Lower lobe of right lung (tissue), 2 donors: ENCODE results near the gene CTNND1. TPM values are rescaled to one million over a fixed set of nuclear protein-coding genes. Genes with fewer than 3 reads are reported as not detected.
"Not testable (repeated sequence)": the region's sequence is repeated elsewhere in the genome, so short reads cannot be mapped to it uniquely, and the experiment has no call there.

Source experiments
- ATAC-seq, 2 donors: fragments of 200-7000 bp; cut with Tn5 transposase; one replicate each; pipeline ENCODE4 v1.9.1; 2020 to 2022; ENCODE audit warnings: mild to moderate bottlenecking in 2 of 2, moderate library complexity in 2 of 2
- DNase-seq: peaks from one replicate; pipeline ENCODE4 v3.0.0-alpha.2; 2020
- H3K27ac ChIP-seq: fragments of 200-600 bp; one replicate; pipeline ENCODE4 v1.8.0; 2022
- H3K27me3 ChIP-seq: fragments of 200-600 bp; one replicate; pipeline ENCODE4 v1.8.0; 2022; ENCODE audit warnings: low read depth
- H3K36me3 ChIP-seq: fragments of 200-600 bp; one replicate; pipeline ENCODE4 v1.8.0; 2022; ENCODE audit warnings: mild to moderate bottlenecking
- H3K4me1 ChIP-seq: fragments of 200-600 bp; one replicate; pipeline ENCODE4 v1.8.0; 2022
- H3K4me3 ChIP-seq: fragments of 200-600 bp; one replicate; pipeline ENCODE4 v1.8.0; 2022; ENCODE audit warnings: mild to moderate bottlenecking
- H3K9me3 ChIP-seq: fragments of 200-600 bp; one replicate; pipeline ENCODE4 v1.8.0; 2022
- intact Hi-C: fragments of 100-400 bp; cut with DNase I; formaldehyde crosslinking; loops from one replicate; pipeline ENCODE4 v1.11.0; 2022
- long read RNA-seq: library from polyadenylated mRNA; unstranded; transcript quantifications from one replicate; pipeline ENCODE4 v2.0.0, GENCODE V29; 2021
- total RNA-seq: library from RNA; stranded (reverse); fragmentation: NEBNext Ultra II Directional; extraction: Animal tissue kit (Norgen Biotek cat#: 25700); gene quantifications from one replicate; pipeline ENCODE4 v1.2.1, GENCODE V29; 2021
- TF ChIP-seq, protein P1 (sequence below): fragments of 200-600 bp; IDR thresholded peaks from one replicate; pipeline ENCODE4 v1.8.0; 2022; ENCODE audit warnings: antibody characterized with exemption, mild to moderate bottlenecking
- donor health status: DM: no; HTN: yes; CAD: no; lungs with severe emphysema.

CTNND1 gene, protein sequence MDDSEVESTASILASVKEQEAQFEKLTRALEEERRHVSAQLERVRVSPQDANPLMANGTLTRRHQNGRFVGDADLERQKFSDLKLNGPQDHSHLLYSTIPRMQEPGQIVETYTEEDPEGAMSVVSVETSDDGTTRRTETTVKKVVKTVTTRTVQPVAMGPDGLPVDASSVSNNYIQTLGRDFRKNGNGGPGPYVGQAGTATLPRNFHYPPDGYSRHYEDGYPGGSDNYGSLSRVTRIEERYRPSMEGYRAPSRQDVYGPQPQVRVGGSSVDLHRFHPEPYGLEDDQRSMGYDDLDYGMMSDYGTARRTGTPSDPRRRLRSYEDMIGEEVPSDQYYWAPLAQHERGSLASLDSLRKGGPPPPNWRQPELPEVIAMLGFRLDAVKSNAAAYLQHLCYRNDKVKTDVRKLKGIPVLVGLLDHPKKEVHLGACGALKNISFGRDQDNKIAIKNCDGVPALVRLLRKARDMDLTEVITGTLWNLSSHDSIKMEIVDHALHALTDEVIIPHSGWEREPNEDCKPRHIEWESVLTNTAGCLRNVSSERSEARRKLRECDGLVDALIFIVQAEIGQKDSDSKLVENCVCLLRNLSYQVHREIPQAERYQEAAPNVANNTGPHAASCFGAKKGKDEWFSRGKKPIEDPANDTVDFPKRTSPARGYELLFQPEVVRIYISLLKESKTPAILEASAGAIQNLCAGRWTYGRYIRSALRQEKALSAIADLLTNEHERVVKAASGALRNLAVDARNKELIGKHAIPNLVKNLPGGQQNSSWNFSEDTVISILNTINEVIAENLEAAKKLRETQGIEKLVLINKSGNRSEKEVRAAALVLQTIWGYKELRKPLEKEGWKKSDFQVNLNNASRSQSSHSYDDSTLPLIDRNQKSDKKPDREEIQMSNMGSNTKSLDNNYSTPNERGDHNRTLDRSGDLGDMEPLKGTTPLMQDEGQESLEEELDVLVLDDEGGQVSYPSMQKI
- total RNA-seq, result 226 TPM
- long read RNA-seq, full-length matches to known transcripts, result 44 of 114 reads
- long read RNA-seq, partial matches to known transcripts, result 18 of 114 reads
- long read RNA-seq, other reads (novel, unspliced or antisense), result 52 of 114 reads

DNA sequence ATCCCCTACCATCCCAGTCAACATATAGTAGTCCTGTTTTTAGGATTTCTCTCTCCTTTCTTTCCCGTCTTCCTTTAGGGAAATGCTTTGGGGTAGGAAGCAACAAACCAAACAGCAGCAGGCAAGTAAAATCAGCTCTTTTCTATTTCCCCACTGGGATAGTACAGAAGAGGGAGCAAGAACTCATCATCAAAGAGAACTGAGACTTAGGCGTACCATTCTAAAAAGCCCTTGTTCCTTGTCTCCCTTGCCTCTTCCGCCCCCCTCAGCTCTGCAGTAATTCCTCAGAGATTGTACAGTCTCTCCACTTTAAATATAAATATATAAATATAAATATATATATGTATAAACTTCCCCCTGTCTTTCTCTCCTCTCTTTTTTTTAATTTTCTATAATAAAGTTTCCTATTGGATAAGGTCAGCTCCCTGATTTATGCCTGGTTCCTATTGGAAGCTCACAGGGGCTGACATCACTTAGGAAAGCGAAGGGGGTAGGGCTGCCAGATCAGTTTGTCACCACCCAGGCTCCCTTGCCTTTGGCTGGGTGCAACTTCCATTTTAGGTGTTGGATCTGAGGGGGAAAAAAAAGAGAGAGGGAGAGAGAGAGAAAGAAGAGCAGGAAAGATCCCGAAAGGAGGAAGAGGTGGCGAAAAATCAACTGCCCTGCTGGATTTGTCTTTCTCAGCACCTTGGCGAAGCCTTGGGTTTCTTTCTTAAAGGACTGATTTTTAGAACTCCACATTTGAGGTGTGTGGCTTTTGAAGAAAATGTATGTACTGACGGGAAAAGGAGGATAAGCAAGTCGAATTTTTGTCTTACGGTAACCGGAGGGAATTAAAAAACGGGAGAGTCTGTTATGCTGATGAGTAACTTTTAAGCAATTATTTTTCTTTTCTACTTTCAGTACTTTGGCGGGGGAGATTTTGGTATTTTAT is at the start of gene CTNND1:
TSS of gene CTNND1 (plus strand) at position 502 of the 934 bp plus-strand sequence. CDS start 29,677 bp downstream, outside the sequence.
- TF ChIP-seq, protein P1, sequence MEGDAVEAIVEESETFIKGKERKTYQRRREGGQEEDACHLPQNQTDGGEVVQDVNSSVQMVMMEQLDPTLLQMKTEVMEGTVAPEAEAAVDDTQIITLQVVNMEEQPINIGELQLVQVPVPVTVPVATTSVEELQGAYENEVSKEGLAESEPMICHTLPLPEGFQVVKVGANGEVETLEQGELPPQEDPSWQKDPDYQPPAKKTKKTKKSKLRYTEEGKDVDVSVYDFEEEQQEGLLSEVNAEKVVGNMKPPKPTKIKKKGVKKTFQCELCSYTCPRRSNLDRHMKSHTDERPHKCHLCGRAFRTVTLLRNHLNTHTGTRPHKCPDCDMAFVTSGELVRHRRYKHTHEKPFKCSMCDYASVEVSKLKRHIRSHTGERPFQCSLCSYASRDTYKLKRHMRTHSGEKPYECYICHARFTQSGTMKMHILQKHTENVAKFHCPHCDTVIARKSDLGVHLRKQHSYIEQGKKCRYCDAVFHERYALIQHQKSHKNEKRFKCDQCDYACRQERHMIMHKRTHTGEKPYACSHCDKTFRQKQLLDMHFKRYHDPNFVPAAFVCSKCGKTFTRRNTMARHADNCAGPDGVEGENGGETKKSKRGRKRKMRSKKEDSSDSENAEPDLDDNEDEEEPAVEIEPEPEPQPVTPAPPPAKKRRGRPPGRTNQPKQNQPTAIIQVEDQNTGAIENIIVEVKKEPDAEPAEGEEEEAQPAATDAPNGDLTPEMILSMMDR, result no peak
- no peaks in the 10 kb centered on the region for H3K36me3 ChIP-seq
- H3K27ac ChIP-seq, result peak within 1 kb of the TSS; percentile 87
- H3K27me3 ChIP-seq, result no peaks in the 10 kb centered on the region
- H3K9me3 ChIP-seq, result no peaks in the 10 kb centered on the region
- intact Hi-C loops, result loop anchor here (5.0 kb wide), 1 partner anchor 41 kb away; no protein-coding TSS in a partner anchor
- peak; percentile 83 for DNase-seq
- H3K4me3 ChIP-seq, result peak within 1 kb of the TSS; percentile 63
- H3K4me1 ChIP-seq, result peaks cover 32% of the 10 kb centered on the region
- ATAC-seq, result peak; percentile 99

- Histone ChIP-seq H3K4me3 (peak within 1 kb of the TSS; percentile 79), H3K27me3 (no peaks in the 10 kb centered on the region), H3K36me3 (peaks cover 8% of the 10 kb centered on the region), H3K4me1 (peaks cover 41% of the 10 kb centered on the region), H3K27ac (peak within 1 kb of the TSS; percentile 87), H3K9me3 (no peaks in the 10 kb centered on the region)
- intact Hi-C loops, result no loop called here
- TF ChIP-seq, protein P1, result no peak
- DNase-seq (peak; percentile 96), ATAC-seq (peak; percentile 97)
Measured at GRCh38 chr11:57712256-57713150, 49.1 kb upstream of the CTNND1 start, which contains the start of gene TMX2. TSS of gene TMX2 (plus strand) at chr11:57712593. CDS start at chr11:57712619, 26 bp downstream.

DNA sequence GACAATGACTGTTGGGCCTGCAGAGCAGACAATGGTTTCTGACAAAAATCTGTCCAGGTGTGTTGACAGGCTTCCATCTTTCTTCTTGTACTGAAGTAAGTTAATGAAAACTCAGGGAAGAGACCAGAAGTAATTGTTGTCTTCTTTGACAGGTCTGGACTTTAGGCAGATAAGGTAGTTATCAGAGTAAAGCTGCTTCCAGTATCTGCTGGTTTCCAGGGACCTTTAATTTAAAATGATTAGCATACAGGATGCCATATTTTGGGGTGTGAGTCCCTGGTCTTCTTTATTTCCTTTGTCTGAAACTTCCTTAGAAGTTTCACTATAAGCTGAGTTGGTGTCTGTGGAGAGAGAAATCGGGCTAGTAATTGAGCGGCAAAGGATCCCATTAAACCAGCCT is 47.8 kb upstream of the CTNND1 start:
- peaks cover 41% of the 10 kb centered on the region for H3K4me1 ChIP-seq
- peak overlapping the region; percentile 79 for H3K4me3 ChIP-seq
- TF ChIP-seq, protein P1, result no peak
- no peak overlapping the region for H3K27ac ChIP-seq
- ATAC-seq, result no peak
- no peak for DNase-seq
- intact Hi-C loops, result no loop called here
- no peaks in the 10 kb centered on the region for H3K27me3 ChIP-seq
- H3K9me3 ChIP-seq, result no peaks in the 10 kb centered on the region
- peaks cover 7% of the 10 kb centered on the region for H3K36me3 ChIP-seq

GRCh38 chr11:57716726-57717125 is 44.9 kb upstream of the CTNND1 start:
- peaks cover 29% of the 10 kb centered on the region for H3K36me3 ChIP-seq
- DNase-seq, H3K9me3 ChIP-seq, H3K27me3 ChIP-seq, ATAC-seq, intact Hi-C loops, H3K27ac ChIP-seq, H3K4me3 ChIP-seq: not testable (repeated sequence)
- peaks cover 23% of the 10 kb centered on the region for H3K4me1 ChIP-seq

DNA sequence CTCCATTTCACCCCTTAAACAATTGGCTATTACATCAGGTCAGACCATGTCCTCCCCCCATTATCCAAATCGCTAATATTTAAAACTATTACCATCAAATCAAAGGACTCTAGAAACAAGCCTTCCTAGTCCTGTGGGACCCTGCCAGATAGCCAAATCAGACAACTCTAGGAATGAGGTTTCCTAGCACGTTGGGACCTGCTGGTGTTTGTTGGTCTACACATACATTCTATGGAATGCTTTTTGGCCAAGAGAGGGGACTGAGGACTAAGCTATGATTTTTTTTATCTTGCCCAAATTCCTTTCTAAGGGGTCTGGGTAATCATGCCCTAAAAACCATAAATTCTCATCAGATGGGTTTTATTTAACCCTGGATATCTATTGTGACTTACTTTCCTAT is 34.4 kb upstream of the CTNND1 start:
- no peak for ATAC-seq
- no peaks in the 10 kb centered on the region for H3K9me3 ChIP-seq
- H3K36me3 ChIP-seq, result peaks cover 11% of the 10 kb centered on the region
- no peak for DNase-seq
- no peaks in the 10 kb centered on the region for H3K27me3 ChIP-seq
- H3K4me1 ChIP-seq, result no peaks in the 10 kb centered on the region
- intact Hi-C loops, result no loop called here
- TF ChIP-seq, protein P1, result no peak
- H3K4me3 ChIP-seq, result no peak overlapping the region
- no peak overlapping the region for H3K27ac ChIP-seq
